Measurements from ENCODE around the gene FAM89B. TPM values are rescaled to one million over a fixed set of nuclear protein-coding genes. Genes with fewer than 3 reads are reported as not detected.
A peak's percentile ranks its signal among the peaks of the same experiment; 100 is the strongest.

The FAM89B gene
- total RNA-seq, 4 donors from 2014 or later: 86.6 to 154 (median 119) TPM

DNA sequence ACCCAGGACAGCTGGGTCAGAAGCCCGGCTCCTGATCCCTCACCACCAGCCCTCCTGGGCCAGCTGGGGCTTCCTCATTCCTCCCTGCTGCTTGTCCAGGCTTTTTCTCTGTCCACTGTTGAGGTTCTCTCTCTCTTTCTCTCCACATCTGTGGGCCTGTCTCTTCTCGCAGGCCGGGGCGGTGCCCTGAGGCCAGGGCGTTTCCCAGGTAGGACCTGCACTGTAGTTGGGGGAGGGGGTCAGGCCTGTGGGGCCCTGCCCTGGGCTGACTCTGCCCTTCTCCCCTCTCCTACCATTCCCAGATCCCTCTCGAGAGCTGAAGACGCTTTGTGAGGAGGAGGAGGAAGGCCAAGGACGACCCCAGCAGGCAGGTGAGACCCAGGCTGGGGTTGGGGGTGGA is 8.4 kb downstream of the FAM89B start:
- no peak for ATAC-seq
- intact Hi-C loops (cut with DNase I; ENCODE audit: low total_unique reads) (no loop called here), in situ Hi-C loops (cut with MboI; ENCODE audit: low sequenced_read_pairs in 4 of 4) (no loop called here)
- Histone ChIP-seq H3K27ac (peak overlapping the region; percentile 100), H3K36me3 (peaks cover 0 to 54% of the 10 kb centered on the region in 2 donors), H3K27me3 (no peaks in the 10 kb centered on the region), H3K4me1 (peaks cover 44 to 48% of the 10 kb centered on the region in 2 donors), H3K4me3 (no peak overlapping the region), H3K9me3 (no peaks in the 10 kb centered on the region)
- TF ChIP-seq, protein P1, sequence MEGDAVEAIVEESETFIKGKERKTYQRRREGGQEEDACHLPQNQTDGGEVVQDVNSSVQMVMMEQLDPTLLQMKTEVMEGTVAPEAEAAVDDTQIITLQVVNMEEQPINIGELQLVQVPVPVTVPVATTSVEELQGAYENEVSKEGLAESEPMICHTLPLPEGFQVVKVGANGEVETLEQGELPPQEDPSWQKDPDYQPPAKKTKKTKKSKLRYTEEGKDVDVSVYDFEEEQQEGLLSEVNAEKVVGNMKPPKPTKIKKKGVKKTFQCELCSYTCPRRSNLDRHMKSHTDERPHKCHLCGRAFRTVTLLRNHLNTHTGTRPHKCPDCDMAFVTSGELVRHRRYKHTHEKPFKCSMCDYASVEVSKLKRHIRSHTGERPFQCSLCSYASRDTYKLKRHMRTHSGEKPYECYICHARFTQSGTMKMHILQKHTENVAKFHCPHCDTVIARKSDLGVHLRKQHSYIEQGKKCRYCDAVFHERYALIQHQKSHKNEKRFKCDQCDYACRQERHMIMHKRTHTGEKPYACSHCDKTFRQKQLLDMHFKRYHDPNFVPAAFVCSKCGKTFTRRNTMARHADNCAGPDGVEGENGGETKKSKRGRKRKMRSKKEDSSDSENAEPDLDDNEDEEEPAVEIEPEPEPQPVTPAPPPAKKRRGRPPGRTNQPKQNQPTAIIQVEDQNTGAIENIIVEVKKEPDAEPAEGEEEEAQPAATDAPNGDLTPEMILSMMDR (IDR thresholded peaks at IDR 0.05 in 4 of 5, conservative IDR thresholded peaks at IDR 0.05 in 1 of 5): no peak
- TF ChIP-seq POLR2A (IDR thresholded peaks at IDR 0.05): no peak
- DNase-seq: no peak

DNA sequence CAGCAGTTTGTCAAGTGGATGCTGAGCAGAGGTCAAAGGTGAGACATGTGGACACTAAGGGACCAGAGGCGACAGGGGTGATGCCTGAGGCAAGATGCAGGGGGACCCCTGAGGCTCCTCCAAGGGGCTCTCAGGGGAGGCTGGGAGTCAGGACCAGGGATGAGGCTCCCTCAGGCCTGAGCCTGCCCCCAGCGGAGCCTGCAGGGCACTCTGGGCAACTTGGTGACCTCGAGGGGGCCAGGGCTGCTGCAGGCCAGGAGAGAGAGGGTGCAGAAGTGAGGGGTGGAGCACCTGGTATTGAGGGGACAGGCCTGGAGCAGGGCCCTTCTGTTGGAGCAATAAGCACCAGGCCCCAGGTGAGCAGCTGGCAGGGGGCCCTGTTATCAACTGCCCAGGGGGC is 9.6 kb downstream of the FAM89B start:
- peaks cover 51 to 54% of the 10 kb centered on the region in 2 donors for H3K4me1 ChIP-seq
- H3K27ac ChIP-seq: peak overlapping the region; percentile 100
- intact Hi-C loops (cut with DNase I; ENCODE audit: low total_unique reads): no loop called here
- in situ Hi-C loops (cut with MboI; ENCODE audit: low sequenced_read_pairs in 4 of 4): no loop called here
- TF ChIP-seq, protein P1 (IDR thresholded peaks at IDR 0.05 in 4 of 5, conservative IDR thresholded peaks at IDR 0.05 in 1 of 5): no peak
- no peak for TF ChIP-seq POLR2A (IDR thresholded peaks at IDR 0.05)
- no peak overlapping the region for H3K4me3 ChIP-seq
- no peaks in the 10 kb centered on the region for H3K9me3 ChIP-seq
- no peaks in the 10 kb centered on the region for H3K27me3 ChIP-seq
- ATAC-seq (no peak), DNase-seq (no peak)
- peaks cover 0 to 60% of the 10 kb centered on the region in 2 donors for H3K36me3 ChIP-seq

DNA sequence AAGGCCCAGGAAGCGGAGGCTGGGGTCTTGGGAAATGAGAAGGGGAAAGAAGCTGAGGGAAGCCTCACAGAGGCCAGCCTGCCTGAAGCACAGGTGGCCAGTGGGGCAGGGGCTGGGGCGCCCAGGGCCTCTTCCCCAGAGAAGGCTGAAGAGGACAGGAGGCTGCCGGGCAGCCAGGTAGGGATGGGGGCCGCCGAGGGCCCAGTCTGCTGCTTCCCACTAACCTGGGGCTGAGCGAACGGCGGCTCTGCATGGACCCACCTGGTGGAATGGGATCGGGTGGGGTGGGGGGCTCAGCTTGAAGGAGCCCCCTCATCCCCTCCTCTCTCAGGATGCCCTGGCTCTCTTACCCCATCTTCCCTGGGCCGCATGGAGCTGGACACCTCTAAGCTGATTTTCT is 11.3 kb downstream of the FAM89B start:
- peaks cover 0 to 60% of the 10 kb centered on the region in 2 donors for H3K36me3 ChIP-seq
- peak overlapping the region; percentile 100 for H3K27ac ChIP-seq

DNA sequence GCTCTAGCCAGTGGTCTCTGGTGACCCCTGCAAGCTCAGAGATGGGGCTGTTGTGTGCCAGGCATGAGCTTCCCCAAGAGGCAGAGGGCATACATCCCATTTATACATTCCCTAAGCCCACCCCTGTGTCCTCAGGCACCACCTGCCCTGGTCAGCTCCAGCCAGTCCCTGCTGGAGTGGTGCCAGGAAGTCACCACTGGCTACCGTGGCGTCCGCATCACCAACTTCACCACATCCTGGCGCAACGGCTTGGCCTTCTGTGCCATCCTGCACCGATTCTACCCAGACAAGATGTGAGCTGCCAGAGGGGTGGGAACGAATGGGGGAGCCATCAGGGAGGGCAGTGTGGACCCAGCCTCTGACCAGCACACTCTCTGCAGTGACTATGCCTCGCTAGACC is 11.8 kb downstream of the FAM89B start:
- Histone ChIP-seq H3K4me1 (peaks cover 51 to 54% of the 10 kb centered on the region in 2 donors), H3K27ac (peak overlapping the region; percentile 100), H3K27me3 (no peaks in the 10 kb centered on the region), H3K9me3 (no peaks in the 10 kb centered on the region), H3K36me3 (peaks cover 0 to 60% of the 10 kb centered on the region in 2 donors), H3K4me3 (no peak overlapping the region)
- TF ChIP-seq, protein P1 (IDR thresholded peaks at IDR 0.05 in 4 of 5, conservative IDR thresholded peaks at IDR 0.05 in 1 of 5): no peak
- no peak for TF ChIP-seq POLR2A (IDR thresholded peaks at IDR 0.05)
- no peak for DNase-seq
- in situ Hi-C loops (cut with MboI; ENCODE audit: low sequenced_read_pairs in 4 of 4) (no loop called here), intact Hi-C loops (cut with DNase I; ENCODE audit: low total_unique reads) (no loop called here)
- ATAC-seq: no peak

More for the DNA sequence above, 11.3 kb downstream of the FAM89B start:
- peaks cover 51 to 54% of the 10 kb centered on the region in 2 donors for H3K4me1 ChIP-seq
- no peak overlapping the region for H3K4me3 ChIP-seq
- H3K9me3 ChIP-seq: no peaks in the 10 kb centered on the region
- in situ Hi-C loops (cut with MboI; ENCODE audit: low sequenced_read_pairs in 4 of 4) (no loop called here), intact Hi-C loops (cut with DNase I; ENCODE audit: low total_unique reads) (no loop called here)
- no peak for ATAC-seq
- no peak for TF ChIP-seq POLR2A (IDR thresholded peaks at IDR 0.05)
- TF ChIP-seq, protein P1 (IDR thresholded peaks at IDR 0.05 in 4 of 5, conservative IDR thresholded peaks at IDR 0.05 in 1 of 5): no peak
- H3K27me3 ChIP-seq: no peaks in the 10 kb centered on the region
- DNase-seq: no peak

DNA sequence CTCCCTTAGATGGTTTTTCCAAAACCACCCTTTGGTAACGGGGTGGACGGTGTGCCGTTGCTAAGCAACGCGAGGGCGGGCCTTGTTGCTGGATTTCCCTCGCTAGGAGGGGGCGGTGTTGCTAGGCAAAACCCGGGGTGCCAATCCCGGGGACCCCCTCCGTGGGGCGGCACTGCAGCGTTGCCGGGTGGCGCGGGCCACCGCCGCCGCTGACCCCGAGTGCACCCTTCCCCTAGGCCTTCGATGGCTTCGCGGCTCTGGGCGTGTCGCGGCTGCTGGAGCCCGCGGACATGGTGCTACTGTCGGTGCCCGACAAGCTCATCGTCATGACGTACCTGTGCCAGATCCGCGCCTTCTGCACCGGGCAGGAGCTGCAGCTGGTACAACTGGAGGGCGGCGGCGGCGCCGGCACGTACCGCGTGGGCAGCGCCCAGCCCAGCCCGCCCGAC is 12.4 kb downstream of the FAM89B start:
- H3K4me1 ChIP-seq: peaks cover 56% of the 10 kb centered on the region in 2 donors
- intact Hi-C loops (cut with DNase I; ENCODE audit: low total_unique reads) (no loop called here), in situ Hi-C loops (cut with MboI; ENCODE audit: low sequenced_read_pairs in 4 of 4) (no loop called here)
- H3K27me3 ChIP-seq: no peaks in the 10 kb centered on the region
- no peaks in the 10 kb centered on the region for H3K9me3 ChIP-seq
- TF ChIP-seq, protein P1 (IDR thresholded peaks at IDR 0.05 in 4 of 5, conservative IDR thresholded peaks at IDR 0.05 in 1 of 5): no peak
- TF ChIP-seq POLR2A (IDR thresholded peaks at IDR 0.05): no peak
- peaks cover 0 to 58% of the 10 kb centered on the region in 2 donors for H3K36me3 ChIP-seq
- peak overlapping the region; percentile 100 for H3K27ac ChIP-seq
- no peak overlapping the region for H3K4me3 ChIP-seq
- DNase-seq (no peak), ATAC-seq (no peak)

All from gastrocnemius medialis (tissue), 4 donors.